Nephron (organoid): ENCODE measurements around the gene BAIAP3.

ENCODE experiments used
- H3K27ac Mint-ChIP-seq, 3 experiments: 2 replicates each; pipeline ENCODE4 v1.8.0; 2020; ENCODE audit warnings: mixed read lengths in 3 of 3, mild to moderate bottlenecking in 2 of 3, moderate library complexity in 1 of 3
- H3K27me3 Mint-ChIP-seq: 2 replicates; pipeline ENCODE4 v1.8.0; 2021; ENCODE audit warnings: low read depth, mild to moderate bottlenecking, moderate library complexity, mixed read lengths
- H3K36me3 Mint-ChIP-seq: 2 replicates; pipeline ENCODE4 v1.8.0; 2020; ENCODE audit warnings: low read depth, mixed read lengths
- H3K4me1 Mint-ChIP-seq: 2 replicates; pipeline ENCODE4 v1.8.0; 2020; ENCODE audit warnings: mixed read lengths
- H3K4me3 Mint-ChIP-seq, 3 experiments: 2 replicates each; pipeline ENCODE4 v1.8.0; 2020; ENCODE audit warnings: mild to moderate bottlenecking in 3 of 3, mixed read lengths in 3 of 3, moderate library complexity in 2 of 3
- H3K9me3 Mint-ChIP-seq: 2 replicates; pipeline ENCODE4 v1.8.0; 2020; ENCODE audit warnings: mixed read lengths
- CTCF ChIP-seq, 3 experiments: fragments of 200-600 bp; sonication (generic); IDR thresholded peaks; one replicate each; pipeline ENCODE4 v1.5.0; 2021; ENCODE audit warnings: antibody characterized with exemption in 3 of 3; ENCODE audit not compliant: unreplicated experiment in 3 of 3

BAIAP3 gene

GRCh38 chr16:1330260-1330914, 3.1 kb upstream of the BAIAP3 start:
- Mint-ChIP-seq H3K4me1 (no peaks in the 10 kb centered on the region), H3K27me3 (peaks cover 50% of the 10 kb centered on the region), H3K27ac (no peak overlapping the region), H3K4me3 (no peak overlapping the region), H3K9me3 (no peaks in the 10 kb centered on the region), H3K36me3 (peaks cover 3% of the 10 kb centered on the region)
- TF ChIP-seq CTCF (IDR thresholded peaks at IDR 0.05; ENCODE audit: unreplicated experiment in 3 of 3): peak in 2 of 3 experiments; percentile 30 to 47

GRCh38 chr16:1330931-1331711, 2.3 kb upstream of the BAIAP3 start:
- Mint-ChIP-seq H3K27ac (no peak overlapping the region), H3K9me3 (no peaks in the 10 kb centered on the region), H3K36me3 (peaks cover 3% of the 10 kb centered on the region), H3K4me1 (no peaks in the 10 kb centered on the region), H3K27me3 (peaks cover 57% of the 10 kb centered on the region), H3K4me3 (peak overlapping the region in 2 of 3 experiments; percentile 21 to 26)
- TF ChIP-seq CTCF (IDR thresholded peaks at IDR 0.05; ENCODE audit: unreplicated experiment in 3 of 3): no peak

GRCh38 chr16:1331712-1332617, 1.5 kb upstream of the BAIAP3 start:
- no peak overlapping the region for H3K27ac Mint-ChIP-seq
- no peaks in the 10 kb centered on the region for H3K36me3 Mint-ChIP-seq
- TF ChIP-seq CTCF (IDR thresholded peaks at IDR 0.05; ENCODE audit: unreplicated experiment in 3 of 3): no peak
- no peaks in the 10 kb centered on the region for H3K9me3 Mint-ChIP-seq
- H3K27me3 Mint-ChIP-seq: peaks cover 65% of the 10 kb centered on the region
- H3K4me3 Mint-ChIP-seq: peak overlapping the region; percentile 32 to 78 (median 62)
- H3K4me1 Mint-ChIP-seq: no peaks in the 10 kb centered on the region

GRCh38 chr16:1332618-1333148, 762 bp upstream of the BAIAP3 start:
- H3K4me3 Mint-ChIP-seq: peak overlapping the region; percentile 53 to 78 (median 62)
- H3K9me3 Mint-ChIP-seq: no peaks in the 10 kb centered on the region
- no peaks in the 10 kb centered on the region for H3K4me1 Mint-ChIP-seq
- no peak for TF ChIP-seq CTCF (IDR thresholded peaks at IDR 0.05; ENCODE audit: unreplicated experiment in 3 of 3)
- H3K27me3 Mint-ChIP-seq: peaks cover 73% of the 10 kb centered on the region
- H3K27ac Mint-ChIP-seq: no peak overlapping the region
- H3K36me3 Mint-ChIP-seq: no peaks in the 10 kb centered on the region

GRCh38 chr16:1333854-1334700, 632 bp downstream of the BAIAP3 start:
- H3K36me3 Mint-ChIP-seq: no peaks in the 10 kb centered on the region
- peaks cover 73% of the 10 kb centered on the region for H3K27me3 Mint-ChIP-seq
- H3K9me3 Mint-ChIP-seq: no peaks in the 10 kb centered on the region
- no peak overlapping the region for H3K27ac Mint-ChIP-seq
- no peaks in the 10 kb centered on the region for H3K4me1 Mint-ChIP-seq
- no peak for TF ChIP-seq CTCF (IDR thresholded peaks at IDR 0.05; ENCODE audit: unreplicated experiment in 3 of 3)
- peak overlapping the region in 1 of 3 experiments; percentile 27 for H3K4me3 Mint-ChIP-seq
